Inflammatory macrophage treated with lipopolysaccharide for 1 hour (primary cell): ENCODE results near the gene DCAF7.
A peak's percentile ranks its signal among the peaks of the same experiment; 100 is the strongest.

Source experiments
- DNase-seq, 2 donors: peaks; one replicate each; pipeline ENCODE4 v3.0.0-alpha.2; 2020 to 2022

DCAF7 gene

GRCh38 chr17:63546308-63547082, 3.8 kb upstream of the DCAF7 start:
- DNase-seq: no peak

DNA sequence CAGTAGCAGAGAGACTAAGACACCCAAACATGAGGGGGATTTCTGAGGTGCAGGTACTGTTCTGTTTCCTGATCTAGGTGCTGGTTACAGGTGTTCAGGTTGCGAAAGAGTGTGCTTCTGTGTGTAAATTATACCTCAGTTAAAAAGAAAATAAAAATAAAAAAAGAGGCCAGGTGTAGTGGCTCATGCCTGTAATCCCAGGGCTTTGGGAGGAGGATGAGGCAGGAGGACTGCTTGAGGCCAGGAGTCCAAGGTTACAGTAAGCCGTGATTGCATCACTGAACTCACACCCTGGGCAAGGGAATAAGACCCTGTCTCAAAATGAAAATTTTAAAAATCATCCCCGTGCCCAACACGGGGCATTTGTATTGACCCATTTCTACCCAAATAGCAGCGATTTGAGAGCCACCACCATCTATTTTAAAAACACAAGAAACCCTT, 3.2 kb upstream of the DCAF7 start:
- DNase-seq: no peak

- no peak for DNase-seq
These were observed 860 bp upstream of the DCAF7 start for GRCh38 chr17:63549289-63549945.

GRCh38 chr17:63550817-63551639, 751 bp downstream of the DCAF7 start:
- peak; percentile 27 to 33 for DNase-seq

DNA sequence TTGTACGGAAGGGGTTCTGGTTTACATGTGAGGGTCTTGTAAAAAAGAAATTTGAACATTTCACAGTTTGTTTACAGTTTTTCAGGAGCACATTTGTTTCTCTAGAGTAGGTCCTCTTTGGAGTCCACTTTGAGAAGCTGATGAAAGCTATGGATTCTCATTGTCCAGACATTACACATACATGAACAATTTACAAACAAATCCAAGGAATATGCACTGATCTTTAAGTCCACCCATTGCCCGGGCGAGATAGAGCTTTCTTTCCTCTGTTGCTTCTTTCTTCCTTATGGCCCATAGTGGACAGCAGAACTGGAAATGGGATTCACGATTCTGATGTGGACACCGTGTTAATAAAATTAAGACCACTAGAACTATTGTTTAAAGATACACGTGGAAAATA, 1.9 kb downstream of the DCAF7 start:
- no peak for DNase-seq

DNA sequence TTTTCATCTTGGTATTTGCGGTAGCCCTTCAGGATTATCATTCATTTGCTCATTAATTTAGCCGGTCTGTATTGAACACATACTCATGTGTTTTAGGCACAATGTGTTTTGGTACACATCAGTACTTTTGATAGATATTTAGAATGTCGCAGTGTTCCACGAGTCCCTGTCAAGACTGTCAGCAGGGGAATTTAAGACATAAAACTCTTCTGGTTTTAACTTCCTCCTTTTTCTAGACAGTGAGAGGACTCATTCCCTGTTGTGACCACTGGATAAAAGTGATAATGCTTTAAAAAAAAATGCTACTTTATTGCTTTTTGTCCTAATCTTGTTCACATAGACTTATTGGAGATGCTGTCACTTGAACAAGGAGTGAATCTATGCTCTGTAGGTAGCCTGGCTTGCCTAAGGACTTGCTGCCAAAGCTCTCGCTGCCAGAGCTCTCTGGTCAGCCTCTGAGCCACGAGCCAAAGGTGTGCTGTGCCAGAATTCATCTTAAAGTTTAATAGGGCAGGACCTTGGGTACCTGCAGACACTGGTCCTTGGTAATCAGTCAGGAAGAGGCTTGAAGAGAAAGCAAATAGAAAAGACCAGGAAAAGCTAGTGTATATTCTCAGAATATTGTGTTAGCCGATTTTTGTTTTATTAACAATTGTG, 5.4 kb downstream of the DCAF7 start:
- peak in 1 of 2 donors; percentile 39 for DNase-seq

DNA sequence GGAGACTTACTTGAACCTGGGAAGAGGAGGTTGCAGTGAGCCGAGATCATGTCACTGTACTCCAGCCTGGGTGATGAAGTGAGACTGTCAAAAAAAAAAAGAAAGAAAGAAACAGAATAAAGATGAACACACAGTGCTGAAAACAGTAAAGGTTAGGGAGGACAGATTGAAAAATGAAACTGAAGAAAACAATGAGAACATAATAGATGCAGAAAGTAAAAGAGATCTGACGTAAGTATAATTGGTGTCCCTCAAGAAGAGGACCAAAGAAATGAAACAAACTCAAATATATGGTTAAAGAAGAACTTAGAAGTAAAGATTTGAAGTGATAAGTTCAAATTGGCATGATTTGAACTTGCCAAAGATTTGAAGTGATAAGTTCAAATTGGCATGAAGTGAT, 7.1 kb downstream of the DCAF7 start:
- DNase-seq: no peak

- DNase-seq: no peak
These were observed 8.2 kb downstream of the DCAF7 start for GRCh38 chr17:63558441-63558840.

- no peak for DNase-seq
These were observed 11.5 kb downstream of the DCAF7 start for GRCh38 chr17:63561819-63562218.

DNA sequence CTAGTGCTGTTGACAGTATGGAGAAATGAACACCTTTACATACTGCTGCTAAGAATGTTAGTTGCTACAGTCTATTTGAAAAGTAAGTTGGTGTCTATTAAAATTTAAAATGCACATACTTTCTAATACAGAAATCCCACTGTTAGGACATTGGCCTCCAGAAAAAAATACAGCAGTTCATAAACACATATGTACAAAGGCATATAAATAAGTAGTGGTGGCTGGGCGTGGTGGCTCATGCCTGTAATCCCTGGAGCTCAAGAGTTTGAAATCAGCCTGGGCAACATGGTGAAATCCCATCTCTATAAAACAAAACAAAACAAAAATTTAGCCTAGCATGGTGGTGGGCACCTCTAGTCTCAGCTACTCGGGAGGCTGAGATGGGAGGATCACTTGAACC, 13.1 kb downstream of the DCAF7 start:
- DNase-seq: no peak

GRCh38 chr17:63564562-63564961, 14.3 kb downstream of the DCAF7 start:
- DNase-seq: no peak

GRCh38 chr17:63567229-63567628, 17.0 kb downstream of the DCAF7 start:
- no peak for DNase-seq

- no peak for DNase-seq
These were observed 18.3 kb downstream of the DCAF7 start for GRCh38 chr17:63568563-63568962.

DNA sequence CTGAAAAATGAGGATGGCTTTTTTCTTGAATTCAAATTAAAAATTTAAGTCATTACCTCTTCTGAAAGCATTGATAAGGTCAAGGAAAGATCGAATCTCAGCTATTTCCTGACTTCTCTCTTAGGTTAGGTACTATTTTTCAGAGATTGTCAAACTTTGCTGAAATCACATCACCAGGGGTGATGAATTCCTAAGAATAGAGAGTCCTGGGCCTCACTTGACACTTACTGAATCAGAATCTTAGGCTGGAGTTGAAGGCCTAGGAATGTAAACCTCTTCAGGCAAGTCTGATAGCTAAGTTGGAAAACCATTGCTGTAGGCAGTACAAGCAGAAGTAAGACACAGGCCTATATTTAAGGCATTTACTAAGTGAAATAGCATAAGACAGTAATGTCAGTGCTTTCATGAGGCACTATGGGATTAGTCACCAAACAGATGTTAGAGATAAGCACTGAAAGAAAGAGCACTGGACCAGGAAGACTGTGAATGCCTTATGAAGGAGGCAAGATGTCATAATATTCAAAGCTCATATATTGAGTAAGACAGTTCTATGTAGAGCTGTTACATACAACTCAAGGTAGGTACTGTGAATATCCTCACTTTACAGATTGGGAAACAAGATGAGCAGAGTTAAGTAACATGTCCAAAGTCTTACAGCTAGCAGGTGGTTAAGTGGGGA, 21.5 kb downstream of the DCAF7 start:
- peak in 1 of 2 donors; percentile 37 for DNase-seq

- no peak for DNase-seq
These were observed 23.4 kb downstream of the DCAF7 start for GRCh38 chr17:63573634-63574033.

DNA sequence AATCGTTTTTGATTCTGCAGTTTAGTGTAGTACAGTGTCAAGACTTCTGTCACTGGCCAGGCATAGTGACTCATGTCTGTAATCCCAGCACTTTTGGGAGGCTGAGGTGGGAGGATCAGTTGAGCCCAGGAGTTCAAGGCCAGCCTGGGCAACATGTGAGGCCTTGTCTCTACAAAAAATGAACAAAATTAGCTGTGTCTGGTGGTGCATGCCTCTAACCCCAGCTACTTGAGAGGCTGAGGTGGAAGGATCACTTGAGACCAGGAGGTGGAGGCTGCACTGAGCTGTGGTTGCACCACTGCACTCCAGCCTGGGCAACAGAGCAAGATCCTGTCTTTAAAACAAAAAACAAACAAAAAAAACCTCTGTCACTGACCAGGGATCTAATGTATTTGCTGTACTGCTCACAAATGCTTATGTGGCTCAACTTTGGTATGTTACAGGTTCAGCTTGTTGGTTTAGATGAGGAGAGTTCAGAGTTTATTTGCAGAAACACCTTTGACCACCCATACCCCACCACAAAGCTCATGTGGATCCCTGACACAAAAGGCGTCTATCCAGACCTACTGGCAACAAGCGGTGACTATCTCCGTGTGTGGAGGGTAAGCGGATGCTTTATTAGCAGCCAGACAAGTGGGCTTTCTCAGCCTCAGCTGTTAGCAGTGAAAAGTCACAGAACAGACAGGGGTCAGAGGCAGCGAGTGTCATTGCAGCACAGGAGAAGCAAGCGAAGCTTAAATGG, 27.9 kb downstream of the DCAF7 start:
- no peak for DNase-seq

DNA sequence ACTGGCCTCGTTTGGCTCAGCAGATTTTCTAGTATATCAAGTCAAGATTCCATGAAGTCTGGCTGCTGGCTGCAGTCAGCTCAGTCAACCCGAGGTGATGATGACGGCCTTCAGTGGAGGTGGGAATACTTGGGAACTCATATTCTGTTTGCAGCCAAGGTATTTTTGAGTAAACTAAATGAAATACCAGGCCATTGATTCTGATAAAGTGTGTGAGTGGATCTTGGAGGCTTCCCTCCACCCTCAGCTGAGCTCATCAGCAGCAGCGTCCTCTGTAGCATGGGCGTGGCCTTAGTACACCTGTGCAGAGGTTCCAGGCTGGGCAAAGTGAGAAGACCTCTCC, 28.5 kb downstream of the DCAF7 start:
- DNase-seq: no peak

DNA sequence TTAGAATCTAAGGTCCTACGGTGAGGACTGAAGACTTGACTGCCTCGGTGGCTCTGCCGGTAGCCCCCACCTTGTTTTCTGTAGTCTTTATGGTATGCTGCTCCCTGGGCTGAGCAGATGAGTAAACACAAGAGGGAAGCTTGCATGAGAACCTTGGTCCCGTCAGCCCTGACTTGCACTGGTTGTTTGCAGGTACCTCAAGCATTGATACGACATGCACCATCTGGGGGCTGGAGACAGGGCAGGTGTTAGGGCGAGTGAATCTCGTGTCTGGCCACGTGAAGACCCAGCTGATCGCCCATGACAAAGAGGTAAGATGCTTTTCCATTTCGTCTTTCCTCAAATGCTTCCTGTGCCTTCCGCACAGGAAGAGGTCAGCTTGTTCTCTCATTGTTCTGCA, 29.4 kb downstream of the DCAF7 start:
- no peak for DNase-seq

DNA sequence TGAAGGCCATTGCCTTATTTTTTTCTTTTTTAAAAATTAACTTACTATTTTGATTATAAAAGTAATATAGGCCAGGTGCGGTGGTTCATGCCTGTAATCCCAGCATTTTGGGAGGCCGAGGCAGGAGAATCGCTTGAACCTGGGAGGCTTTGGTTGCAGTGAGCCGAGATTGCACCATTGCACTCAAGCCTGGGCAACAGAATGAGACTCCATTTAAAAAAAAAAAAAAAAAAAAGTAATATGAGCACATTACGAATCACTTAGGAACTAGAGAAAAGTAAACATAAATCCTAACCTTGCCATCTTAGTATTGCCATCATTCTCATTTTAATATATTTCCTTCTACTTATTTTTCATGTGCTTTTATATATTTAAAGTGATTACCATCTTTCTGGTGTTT, 37.5 kb downstream of the DCAF7 start:
- DNase-seq: no peak

DNA sequence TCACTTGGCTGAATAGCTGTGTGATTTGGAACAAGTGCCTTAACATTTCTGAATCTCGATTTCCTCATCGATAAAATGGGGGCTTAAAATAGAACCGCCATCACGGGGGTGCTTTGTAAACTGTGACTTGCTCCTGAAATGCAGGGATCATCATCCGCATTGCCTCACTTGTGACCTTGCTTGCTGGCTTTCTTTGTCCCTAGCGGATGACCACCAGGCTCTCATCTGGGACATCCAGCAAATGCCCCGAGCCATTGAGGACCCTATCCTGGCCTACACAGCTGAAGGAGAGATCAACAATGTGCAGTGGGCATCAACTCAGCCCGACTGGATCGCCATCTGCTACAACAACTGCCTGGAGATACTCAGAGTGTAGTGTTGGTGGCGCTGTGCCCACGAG, 38.5 kb downstream of the DCAF7 start:
- DNase-seq: no peak

GRCh38 chr17:63589646-63590045, 39.4 kb downstream of the DCAF7 start:
- DNase-seq: no peak

GRCh38 chr17:63592797-63593196, 42.5 kb downstream of the DCAF7 start:
- no peak for DNase-seq
